Left ventricle myocardium inferior (tissue), 1 donor: ENCODE data around the gene SP6. TPM values are rescaled to one million over a fixed set of nuclear protein-coding genes. Genes with fewer than 3 reads are reported as not detected.
A peak's percentile ranks its signal among the peaks of the same experiment; 100 is the strongest.

Experiments used
- DNase-seq: peaks from one replicate; pipeline ENCODE4 v3.0.0-alpha.2; 2020
- H3K27ac ChIP-seq: fragments of 200-600 bp; replicated peaks from 2 replicates; pipeline ENCODE4 v1.8.0; 2021
- H3K27me3 ChIP-seq: fragments of 200-600 bp; 2 replicates; pipeline ENCODE4 v1.8.0; 2021; ENCODE audit warnings: low read depth
- H3K36me3 ChIP-seq: fragments of 200-600 bp; 2 replicates; pipeline ENCODE4 v1.8.0; 2021
- H3K4me1 ChIP-seq: fragments of 200-600 bp; 2 replicates; pipeline ENCODE4 v1.8.0; 2021
- H3K4me3 ChIP-seq: fragments of 200-600 bp; 2 replicates; pipeline ENCODE4 v1.8.0; 2021; ENCODE audit warnings: mild to moderate bottlenecking, moderate library complexity
- H3K9me3 ChIP-seq: fragments of 200-600 bp; replicated peaks from 2 replicates; pipeline ENCODE4 v1.8.0; 2021
- CTCF ChIP-seq: fragments of 200-600 bp; IDR thresholded peaks from 2 replicates; pipeline ENCODE4 v1.8.0; 2021; ENCODE audit warnings: antibody characterized with exemption, mild to moderate bottlenecking, borderline replicate concordance
- intact Hi-C: fragments of 100-400 bp; cut with micrococcal nuclease; formaldehyde crosslinking; loops from one replicate; pipeline ENCODE4 v1.11.0; 2022
- long read RNA-seq: library from polyadenylated mRNA; unstranded; transcript quantifications from one replicate; pipeline ENCODE4 v2.0.0, GENCODE V29; 2021
- total RNA-seq: library from RNA; stranded (reverse); fragmentation: NEBNext Ultra II Directional; extraction: Animal tissue kit (Norgen Biotek cat#: 25700); gene quantifications from one replicate; pipeline ENCODE4 v1.2.1, GENCODE V29; 2021
- donor health status: DM: no; HTN: yes; CAD: no; lungs with severe emphysema.

Gene SP6
- 0.16 TPM for total RNA-seq
- long read RNA-seq, result 0 reads

- intact Hi-C loops, result no loop called here
- DNase-seq, result peak; percentile 35
- peaks cover 30% of the 10 kb centered on the region for H3K4me1 ChIP-seq
- H3K36me3 ChIP-seq, result no peaks in the 10 kb centered on the region
- no peaks in the 10 kb centered on the region for H3K9me3 ChIP-seq
- peaks cover 100% of the 10 kb centered on the region for H3K27me3 ChIP-seq
- H3K4me3 ChIP-seq, result peak within 1 kb of the TSS; percentile 62
- no peak within 1 kb of the TSS for H3K27ac ChIP-seq
- peak; percentile 46 for TF ChIP-seq CTCF
Observed at GRCh38 chr17:47850692-47851573, at the start of gene SP6. Gene SP6 (minus strand): TSS chr17:47851163. CDS start chr17:47848429, 2,734 bp downstream.

- Histone ChIP-seq H3K36me3 (no peaks in the 10 kb centered on the region), H3K27ac (peak overlapping the region; percentile 99), H3K4me1 (peaks cover 91% of the 10 kb centered on the region), H3K27me3 (no peaks in the 10 kb centered on the region), H3K4me3 (no peak overlapping the region), H3K9me3 (no peaks in the 10 kb centered on the region)
- TF ChIP-seq CTCF, result no peak
- intact Hi-C loops, result no loop called here
- DNase-seq, result no peak
Observed at GRCh38 chr17:47899643-47900042, 48.7 kb upstream of the SP6 start.

- peaks cover 83% of the 10 kb centered on the region for H3K4me1 ChIP-seq
- no peak for DNase-seq
- no peaks in the 10 kb centered on the region for H3K9me3 ChIP-seq
- intact Hi-C loops, result no loop called here
- H3K36me3 ChIP-seq, result no peaks in the 10 kb centered on the region
- TF ChIP-seq CTCF, result no peak
- H3K27me3 ChIP-seq, result no peaks in the 10 kb centered on the region
- peak overlapping the region; percentile 99 for H3K27ac ChIP-seq
- no peak overlapping the region for H3K4me3 ChIP-seq
Observed at GRCh38 chr17:47898241-47898640, 47.3 kb upstream of the SP6 start.

GRCh38 chr17:47897561-47897960, 46.6 kb upstream of the SP6 start:
- no peak for DNase-seq
- intact Hi-C loops, result no loop called here
- Histone ChIP-seq H3K27ac (peak overlapping the region; percentile 99), H3K4me1 (peaks cover 76% of the 10 kb centered on the region), H3K9me3 (no peaks in the 10 kb centered on the region), H3K36me3 (no peaks in the 10 kb centered on the region), H3K4me3 (peak overlapping the region; percentile 89), H3K27me3 (no peaks in the 10 kb centered on the region)
- no peak for TF ChIP-seq CTCF

GRCh38 chr17:47896672-47897490, 45.9 kb upstream of the SP6 start:
- Histone ChIP-seq H3K9me3 (no peaks in the 10 kb centered on the region), H3K36me3 (no peaks in the 10 kb centered on the region), H3K27ac (peak overlapping the region; percentile 99), H3K4me3 (peak overlapping the region; percentile 89), H3K27me3 (no peaks in the 10 kb centered on the region), H3K4me1 (peaks cover 70% of the 10 kb centered on the region)
- no peak for TF ChIP-seq CTCF
- no peak for DNase-seq
- intact Hi-C loops, result no loop called here
